HuH-7 (cell line): ENCODE data around the gene ST14.

ENCODE experiments used
- DNase-seq: peaks from one replicate; pipeline ENCODE4 v3.0.0; 2011; ENCODE audit warnings: low spot score

The ST14 gene

DNA sequence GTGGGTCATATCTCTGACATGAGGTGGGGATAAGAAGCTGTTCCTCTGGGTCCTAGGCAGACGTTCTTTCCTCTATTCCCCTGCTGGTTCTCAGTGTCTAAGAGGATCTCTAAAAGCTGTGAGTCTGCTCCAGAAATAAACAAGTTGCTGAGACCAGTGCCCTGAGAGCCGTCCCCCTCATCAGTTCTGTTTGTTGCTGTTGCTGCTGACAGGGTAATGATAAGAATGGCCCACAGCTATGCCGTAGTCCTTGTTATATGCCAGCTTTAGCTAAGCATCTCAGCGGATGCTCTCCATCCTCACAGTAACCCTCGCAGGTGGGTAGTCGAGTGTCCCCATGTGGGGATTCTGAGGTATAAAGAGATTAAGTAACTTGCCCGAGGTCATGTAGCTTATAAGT lies 23.5 kb upstream of the ST14 start:
- DNase-seq: no peak

DNA sequence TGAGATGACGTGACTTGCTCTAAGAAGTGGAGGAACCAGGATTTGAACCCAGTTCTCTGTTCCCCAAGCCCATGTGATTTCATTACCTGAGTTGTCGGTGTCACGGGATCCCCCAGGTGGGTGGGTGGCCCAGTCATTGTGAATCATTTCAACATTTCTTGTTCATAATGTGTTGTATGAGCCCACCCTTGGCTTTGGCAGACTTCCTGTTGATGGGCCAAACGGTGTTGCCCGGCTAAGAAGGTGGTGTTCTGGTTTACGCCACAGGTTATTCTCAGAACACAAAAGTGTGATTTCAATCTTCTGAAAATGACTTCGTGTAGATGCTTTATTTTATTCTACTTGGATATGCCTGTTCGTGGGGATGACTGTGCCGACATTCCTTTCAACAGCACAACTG lies 21.6 kb upstream of the ST14 start:
- no peak for DNase-seq

- DNase-seq: no peak
These were observed 20.2 kb upstream of the ST14 start for GRCh38 chr11:130139401-130139800.

GRCh38 chr11:130141561-130142341 lies 17.8 kb upstream of the ST14 start:
- DNase-seq: no peak

GRCh38 chr11:130144141-130144540 lies 15.4 kb upstream of the ST14 start:
- DNase-seq: peak; percentile 48

- DNase-seq: no peak
These were observed 14.7 kb upstream of the ST14 start for GRCh38 chr11:130144861-130145281.

GRCh38 chr11:130145311-130145812 lies 14.2 kb upstream of the ST14 start:
- DNase-seq: no peak

- DNase-seq: no peak
These were observed 13.4 kb upstream of the ST14 start for GRCh38 chr11:130145975-130146776.

- no peak for DNase-seq
These were observed 12.8 kb upstream of the ST14 start for GRCh38 chr11:130146796-130147195.

DNA sequence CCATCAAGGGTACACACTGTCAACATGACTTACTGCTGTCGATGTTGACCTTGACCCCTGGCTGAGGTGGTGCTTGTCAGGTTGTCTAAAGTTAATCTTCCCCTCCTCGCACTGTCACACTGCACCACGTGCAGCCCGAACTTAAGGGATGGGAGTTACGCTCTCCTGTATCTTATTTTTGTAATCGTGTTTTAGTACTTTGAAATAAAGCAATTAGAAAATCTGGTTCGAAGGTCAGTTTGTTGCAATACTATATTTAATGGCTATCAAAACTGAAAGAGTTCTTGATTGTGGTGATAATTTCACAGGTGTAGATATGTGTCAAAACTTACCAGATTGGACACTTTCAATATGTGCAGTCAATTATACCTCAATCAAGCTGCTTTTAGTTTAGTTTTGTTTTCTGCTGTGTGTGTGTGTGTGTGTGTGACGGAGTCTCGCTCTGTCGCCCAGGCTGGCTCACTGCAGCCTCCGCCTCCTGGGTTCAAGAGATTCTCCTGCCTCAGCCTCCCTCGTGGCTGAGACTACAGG lies 10.7 kb upstream of the ST14 start:
- no peak for DNase-seq

GRCh38 chr11:130150790-130151189 lies 8.8 kb upstream of the ST14 start:
- DNase-seq: no peak

GRCh38 chr11:130151196-130151595 lies 8.4 kb upstream of the ST14 start:
- DNase-seq: no peak

GRCh38 chr11:130156108-130157022 lies 3.2 kb upstream of the ST14 start:
- no peak for DNase-seq

DNA sequence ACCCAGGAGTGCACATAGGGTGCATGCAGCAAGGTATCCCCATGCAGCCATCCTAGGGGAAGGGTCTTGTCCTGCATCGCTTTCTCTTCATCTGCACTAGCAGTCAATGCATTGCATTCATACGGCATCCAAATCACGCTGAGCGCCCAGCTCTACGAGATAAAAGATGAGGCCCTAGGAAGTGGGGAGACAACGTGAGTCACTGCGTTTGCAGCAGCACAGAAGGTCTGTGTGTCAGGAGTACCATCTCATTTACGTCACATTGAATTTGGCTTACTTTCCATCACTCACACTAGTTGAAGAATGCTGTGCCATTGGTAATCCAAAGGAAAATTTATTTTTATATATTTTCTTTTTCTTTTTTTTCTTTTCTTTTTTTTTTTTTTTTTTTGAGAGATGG lies 2.5 kb upstream of the ST14 start:
- no peak for DNase-seq

GRCh38 chr11:130157840-130158239 lies 1.7 kb upstream of the ST14 start:
- no peak for DNase-seq

- DNase-seq: no peak
These were observed 443 bp upstream of the ST14 start for GRCh38 chr11:130159139-130159538.

GRCh38 chr11:130160498-130161155 lies 1.0 kb downstream of the ST14 start:
- no peak for DNase-seq

DNA sequence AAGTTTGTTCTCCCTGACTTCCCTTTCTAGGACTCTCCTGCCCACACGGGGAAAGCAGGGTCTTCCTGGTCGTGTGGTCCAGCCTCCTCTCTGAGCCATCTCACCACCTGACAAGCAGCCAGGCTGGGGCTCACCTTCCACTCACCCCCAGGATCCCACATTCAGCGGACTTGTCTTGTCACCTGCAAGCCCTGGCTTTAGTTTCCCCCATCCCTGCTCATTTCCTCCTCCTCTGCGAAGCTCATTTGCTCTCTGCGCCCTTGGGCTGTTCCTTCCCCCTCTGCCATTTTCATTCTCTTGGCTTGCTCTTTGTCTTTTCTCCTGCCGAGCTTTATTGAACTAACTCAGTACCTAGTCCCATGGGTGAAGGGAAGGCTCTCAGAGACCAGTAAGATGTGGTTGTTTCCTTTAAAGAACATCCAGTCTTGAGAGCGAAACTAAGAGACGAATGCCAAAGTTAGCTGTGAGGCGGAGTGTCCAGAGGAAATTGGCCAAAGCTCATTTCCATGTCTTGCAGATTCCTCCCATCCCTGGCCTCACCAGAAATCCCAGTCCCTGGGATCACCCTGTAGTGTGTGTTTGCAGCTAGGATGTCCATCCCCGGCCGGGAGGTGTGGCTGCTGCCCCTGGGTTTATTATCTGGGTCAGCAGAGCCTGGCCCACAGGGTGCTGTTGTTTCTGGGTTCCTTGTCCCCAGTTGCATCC lies 2.0 kb downstream of the ST14 start:
- DNase-seq: no peak

- peak; percentile 51 for DNase-seq
These were observed 3.2 kb downstream of the ST14 start for GRCh38 chr11:130162733-130163132.

DNA sequence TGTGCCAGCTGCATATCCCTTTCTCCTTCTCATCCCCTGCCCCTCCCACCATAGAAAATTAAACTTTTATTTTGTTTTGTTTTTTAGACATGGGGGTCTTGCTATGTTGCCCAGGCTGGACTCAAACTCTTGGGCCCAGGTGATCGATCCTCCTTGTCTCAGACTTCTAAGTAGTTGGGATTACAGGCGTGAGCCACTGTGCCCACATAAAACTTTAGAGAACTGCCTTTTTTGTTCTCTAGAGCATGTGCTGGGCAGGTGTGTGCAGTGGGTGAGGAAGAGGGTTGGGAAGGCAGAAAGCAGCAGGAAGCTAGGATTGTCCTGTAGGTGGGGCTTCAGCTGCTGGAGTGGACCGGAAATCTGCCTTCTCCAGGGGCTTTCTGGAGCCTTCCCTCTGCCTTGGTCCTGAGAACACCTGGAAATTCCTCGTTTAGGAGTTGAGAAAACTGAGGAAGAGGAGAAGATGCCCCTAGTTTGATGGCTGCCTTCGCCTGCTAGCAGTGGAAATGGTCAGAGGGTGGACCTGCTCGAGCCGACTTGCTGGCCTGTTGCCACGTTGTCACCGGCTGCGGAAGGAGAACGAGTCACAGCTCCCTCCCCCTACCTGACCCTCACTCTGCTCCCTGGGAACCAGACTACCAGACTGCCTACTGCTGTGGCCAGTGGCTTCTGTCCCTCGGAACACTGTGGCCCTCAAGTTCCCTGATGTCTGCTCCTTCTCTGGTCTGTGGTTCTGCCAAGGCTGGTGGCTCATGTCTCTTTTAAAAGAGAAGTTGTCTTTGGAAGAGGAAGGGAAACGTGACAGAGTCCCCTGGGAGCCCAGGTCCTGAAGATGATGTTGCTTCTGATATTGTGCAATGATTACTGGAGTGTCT lies 4.0 kb downstream of the ST14 start:
- no peak for DNase-seq
